ENCODE measurements around the gene LGALS4.
"Not testable (repeated sequence)": the region's sequence is repeated elsewhere in the genome, so short reads cannot be mapped to it uniquely, and the experiment has no call there.

DNA sequence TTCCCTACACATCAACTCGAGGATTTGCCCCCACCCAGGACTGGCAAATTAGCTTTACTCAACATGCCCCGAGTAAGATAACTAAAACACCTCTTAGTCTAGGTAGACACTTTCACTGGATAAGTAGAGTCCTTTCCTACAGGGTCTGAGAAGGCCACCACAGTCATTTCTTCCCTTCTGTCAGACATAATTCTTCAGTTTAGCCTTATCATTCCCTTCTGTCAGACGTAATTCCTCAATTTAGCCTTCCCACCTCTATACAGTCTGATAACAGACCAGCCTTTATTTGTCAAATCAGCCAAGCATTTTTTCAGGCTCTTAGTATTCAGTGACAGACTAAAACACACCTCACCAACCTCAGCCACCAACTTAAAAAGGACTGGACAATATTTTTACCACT is 59.0 kb downstream of the LGALS4 start:
- TF ChIP-seq, protein P1, sequence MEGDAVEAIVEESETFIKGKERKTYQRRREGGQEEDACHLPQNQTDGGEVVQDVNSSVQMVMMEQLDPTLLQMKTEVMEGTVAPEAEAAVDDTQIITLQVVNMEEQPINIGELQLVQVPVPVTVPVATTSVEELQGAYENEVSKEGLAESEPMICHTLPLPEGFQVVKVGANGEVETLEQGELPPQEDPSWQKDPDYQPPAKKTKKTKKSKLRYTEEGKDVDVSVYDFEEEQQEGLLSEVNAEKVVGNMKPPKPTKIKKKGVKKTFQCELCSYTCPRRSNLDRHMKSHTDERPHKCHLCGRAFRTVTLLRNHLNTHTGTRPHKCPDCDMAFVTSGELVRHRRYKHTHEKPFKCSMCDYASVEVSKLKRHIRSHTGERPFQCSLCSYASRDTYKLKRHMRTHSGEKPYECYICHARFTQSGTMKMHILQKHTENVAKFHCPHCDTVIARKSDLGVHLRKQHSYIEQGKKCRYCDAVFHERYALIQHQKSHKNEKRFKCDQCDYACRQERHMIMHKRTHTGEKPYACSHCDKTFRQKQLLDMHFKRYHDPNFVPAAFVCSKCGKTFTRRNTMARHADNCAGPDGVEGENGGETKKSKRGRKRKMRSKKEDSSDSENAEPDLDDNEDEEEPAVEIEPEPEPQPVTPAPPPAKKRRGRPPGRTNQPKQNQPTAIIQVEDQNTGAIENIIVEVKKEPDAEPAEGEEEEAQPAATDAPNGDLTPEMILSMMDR (conservative IDR thresholded peaks at IDR 0.05; ENCODE audit: low read length), result not testable (repeated sequence)
- TF ChIP-seq EZH2phosphoT487 (IDR thresholded peaks at IDR 0.05; ENCODE audit: borderline replicate concordance), result not testable (repeated sequence)
